HCT116 (cell line): ENCODE results near the gene DRC7. TPM values are rescaled to one million over a fixed set of nuclear protein-coding genes. Genes with fewer than 3 reads are reported as not detected.

Source experiments
- ATAC-seq: fragments of 200-7000 bp; cut with Tn5 transposase; 2 replicates; pipeline ENCODE4 v1.9.1; 2020; ENCODE audit warnings: mild to moderate bottlenecking, moderate library complexity
- BruUV-seq: library from RNA; stranded (reverse); fragments of 400-500 nt; replicated peaks from 2 replicates; lab custom pipeline; 2021; lab: Mats Ljungman, UMichigan
- CTCF ChIA-PET: fragments of 300-600 bp; sonication (Branson Sonifier 250); formaldehyde crosslinking; loops from one replicate; lab custom pipeline; 2021; ENCODE audit warnings: antibody characterized with exemption; lab: Charles Lee
- POLR2A ChIA-PET: fragments of 300-600, 350-600 bp; sonication (Branson Sonifier 250); formaldehyde crosslinking; loops from one replicate; lab custom pipeline; 2021; ENCODE audit warnings: antibody characterized with exemption; lab: Charles Lee
- RAD21 ChIA-PET, 2 experiments: fragments of 300-600 bp; sonication (Branson Sonifier 250); formaldehyde crosslinking; loops; one replicate each; lab custom pipeline; 2023; ENCODE audit warnings: low total read pairs in 2 of 2; ENCODE audit not compliant: uncharacterized antibody in 2 of 2, unreplicated experiment in 2 of 2, low non-redundant PET in 1 of 2; lab: Charles Lee
- DNase-seq: peaks from one replicate; pipeline ENCODE4 v3.0.0-alpha.2; 2010; ENCODE audit warnings: low read depth, low spot score
- H2AFZ ChIP-seq: fragments of 200-600 bp; shearing (Covaris generic), sonication (generic); 2 replicates; pipeline ENCODE4 v1.6.1; 2017; ENCODE audit warnings: low read depth, mixed run types, mixed read lengths, antibody characterized with exemption, low read length; ENCODE audit not compliant: poor library complexity, severe bottlenecking
- H3K27ac ChIP-seq: 2 replicates; pipeline ENCODE4 v1.5.1; 2012; ENCODE audit warnings: low read depth, low read length
- H3K27me3 ChIP-seq: fragments of 200-600 bp; sonication (generic); 2 replicates; pipeline ENCODE4 v1.6.1; 2016; ENCODE audit warnings: mixed run types, low read length, mixed read lengths; ENCODE audit not compliant: insufficient read depth
- H3K36me3 ChIP-seq, 2 experiments: fragments of 200-500 bp in 1 of 2; fragments of 200-600 bp in 1 of 2; sonication (Bioruptor generic) in 1 of 2; sonication (generic) in 1 of 2; 2 replicates each; pipeline versions ENCODE4 v1.5.1 to v1.6.1; 2014 to 2016; ENCODE audit warnings: low read length in 2 of 2, inconsistent platforms in 1 of 2, mixed read lengths in 1 of 2, mixed run types in 1 of 2; ENCODE audit not compliant: insufficient read depth in 2 of 2, control insufficient read depth in 1 of 2
- H3K4me1 ChIP-seq, 2 experiments: fragments of 200-600 bp in 1 of 2; sonication (generic) in 1 of 2; 2 replicates each; pipeline versions ENCODE4 v1.5.1 to v1.6.1; 2012 to 2017; ENCODE audit warnings: low read length in 2 of 2, inconsistent platforms in 1 of 2, mild to moderate bottlenecking in 1 of 2, mixed read lengths in 1 of 2, mixed run types in 1 of 2, moderate library complexity in 1 of 2; ENCODE audit not compliant: insufficient read depth in 2 of 2, control insufficient read depth in 1 of 2
- H3K4me2 ChIP-seq: fragments of 200-600 bp; sonication (generic); 2 replicates; pipeline ENCODE4 v1.6.1; 2017; ENCODE audit warnings: mixed run types, low read length, mixed read lengths
- H3K4me3 ChIP-seq, 2 experiments: fragments of 200-600 bp in 1 of 2; sonication (generic) in 1 of 2; replicated peaks in 1 of 2; 2 replicates each; pipeline ENCODE4 v1.5.1; 2011 to 2016; ENCODE audit warnings: low read length in 2 of 2, control low read depth in 1 of 2, low read depth in 1 of 2, mild to moderate bottlenecking in 1 of 2, mixed read lengths in 1 of 2, mixed run types in 1 of 2
- H3K79me2 ChIP-seq: fragments of 200-600 bp; sonication (generic); 2 replicates; pipeline ENCODE4 v1.6.1; 2017; ENCODE audit warnings: mild to moderate bottlenecking, mixed run types, low read length, moderate library complexity, mixed read lengths; ENCODE audit not compliant: insufficient read depth
- H3K9ac ChIP-seq: fragments of 200-600 bp; sonication (generic); 2 replicates; pipeline ENCODE4 v1.6.1; 2016; ENCODE audit warnings: low read length, mixed read lengths
- H3K9me2 ChIP-seq: fragments of 200-600 bp; sonication (generic), shearing (Covaris generic); 2 replicates; pipeline ENCODE4 v1.6.1; 2017; ENCODE audit warnings: mixed run types, mild to moderate bottlenecking, moderate library complexity; ENCODE audit not compliant: insufficient read depth
- H3K9me3 ChIP-seq, 2 experiments: fragments of 200-500 bp in 1 of 2; fragments of 200-600 bp in 1 of 2; sonication (Bioruptor generic) in 1 of 2; sonication (generic) in 1 of 2; 2 replicates each; pipeline ENCODE4 v1.6.1; 2014 to 2017; ENCODE audit warnings: low read length in 2 of 2, mixed read lengths in 2 of 2, inconsistent platforms in 1 of 2, low read depth in 1 of 2, mild to moderate bottlenecking in 1 of 2, mixed run types in 1 of 2, moderate library complexity in 1 of 2; ENCODE audit not compliant: control insufficient read depth in 1 of 2, insufficient read depth in 1 of 2
- H4K20me1 ChIP-seq: fragments of 200-600 bp; sonication (generic), shearing (Covaris generic); 2 replicates; pipeline ENCODE4 v1.6.1; 2017; ENCODE audit warnings: mixed run types, mild to moderate bottlenecking, moderate library complexity; ENCODE audit not compliant: insufficient read depth
- ATF3 ChIP-seq: IDR thresholded peaks from 2 replicates; pipeline ENCODE4 v1.6.1; 2012
- CBX3 ChIP-seq: IDR thresholded peaks from 2 replicates; pipeline ENCODE4 v1.6.1; 2012; ENCODE audit warnings: low read depth
- CEBPB ChIP-seq: IDR thresholded peaks from 2 replicates; pipeline ENCODE4 v1.6.1; 2012; ENCODE audit warnings: low read depth
- EGR1 ChIP-seq: IDR thresholded peaks from 2 replicates; pipeline ENCODE4 v1.6.1; 2012; ENCODE audit warnings: low read depth
- ELF1 ChIP-seq: IDR thresholded peaks from 2 replicates; pipeline ENCODE4 v1.6.1; 2012; ENCODE audit warnings: low read depth, borderline replicate concordance
- EZH2 ChIP-seq: fragments of 200-600 bp; sonication (generic); IDR thresholded peaks from 2 replicates; pipeline ENCODE4 v1.6.1; 2017; ENCODE audit warnings: antibody characterized with exemption, mixed run types
- FOSL1 ChIP-seq: IDR thresholded peaks from 2 replicates; pipeline ENCODE4 v1.6.1; 2012; ENCODE audit warnings: low read depth
- JUND ChIP-seq: IDR thresholded peaks from 2 replicates; pipeline ENCODE4 v1.6.1; 2012
- POLR2A ChIP-seq: IDR thresholded peaks from 2 replicates; pipeline ENCODE4 v1.7.0; 2011; ENCODE audit warnings: borderline replicate concordance; ENCODE audit not compliant: insufficient read depth, insufficient read length; ENCODE audit errors: extremely low read depth
- SRF ChIP-seq: IDR thresholded peaks from 2 replicates; pipeline ENCODE4 v1.6.1; 2012; ENCODE audit warnings: low read depth
- ZFX ChIP-seq: fragments of 450-650 bp; IDR thresholded peaks from 2 replicates; pipeline ENCODE4 v1.6.1; 2017
- ZNF274 ChIP-seq: fragments of 200-500 bp; sonication (Bioruptor generic); IDR thresholded peaks from 2 replicates; pipeline ENCODE4 v1.6.1; 2014; ENCODE audit warnings: mild to moderate bottlenecking, low read depth, low read length, inconsistent platforms
- intact Hi-C: fragments of 100-400 bp; cut with micrococcal nuclease; formaldehyde crosslinking; loops from 2 replicates; pipeline ENCODE4 v1.10.0; 2022
- total RNA-seq: library from RNA; stranded (reverse); gene quantifications from one replicate; pipeline ENCODE4 v1.2.1, GENCODE V29; 2021; ENCODE audit not compliant: unreplicated experiment
- TF ChIP-seq, protein P1 (sequence below): IDR thresholded peaks from 2 replicates; pipeline ENCODE4 v1.6.1; 2012

The DRC7 gene
- total RNA-seq, 1 experiment from 2014 or later, result 0.91 TPM

GRCh38 chr16:57763285-57764005, 68.8 kb downstream of the DRC7 start:
- Histone ChIP-seq H4K20me1 (no peaks in the 10 kb centered on the region), H3K36me3 (peaks cover 0 to 5% of the 10 kb centered on the region in 2 experiments; a peak in 1 of 4 replicates), H2AFZ (no peak overlapping the region), H3K9me3 (no peaks in the 10 kb centered on the region), H3K9ac (no peak overlapping the region; the same call in 1 of the 2 replicates), H3K27ac (peak overlapping the region; percentile 41), H3K27me3 (no peaks in the 10 kb centered on the region), H3K4me2 (peak overlapping the region; percentile 94), H3K4me3 (no peak overlapping the region), H3K79me2 (no peaks in the 10 kb centered on the region), H3K4me1 (peaks cover 15 to 25% of the 10 kb centered on the region in 2 experiments), H3K9me2 (no peaks in the 10 kb centered on the region)
- ATAC-seq, result no peak
- DNase-seq, result no peak
- intact Hi-C loops, result no loop called here
- ChIA-PET RAD21 (no interaction called here), POLR2A (interaction anchor here (0.6 to 1.0 kb wide), 3 partner anchors 28 to 100 kb away, joined by 3 read pairs; partner anchors contain the start of gene KATNB1), CTCF (no interaction called here)
- BruUV-seq, result no TSS peak
- TF ChIP-seq EZH2, result no peak
- no peak for TF ChIP-seq JUND
- TF ChIP-seq ZNF274, result no peak
- TF ChIP-seq CEBPB, result no peak
- no peak for TF ChIP-seq ZFX
- no peak for TF ChIP-seq ELF1
- no peak for TF ChIP-seq FOSL1
- no peak for TF ChIP-seq SRF
- TF ChIP-seq POLR2A, result no peak
- TF ChIP-seq ATF3, result no peak
- no peak for TF ChIP-seq EGR1
- TF ChIP-seq, protein P1, sequence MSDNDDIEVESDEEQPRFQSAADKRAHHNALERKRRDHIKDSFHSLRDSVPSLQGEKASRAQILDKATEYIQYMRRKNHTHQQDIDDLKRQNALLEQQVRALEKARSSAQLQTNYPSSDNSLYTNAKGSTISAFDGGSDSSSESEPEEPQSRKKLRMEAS, result no peak
- no peak for TF ChIP-seq CBX3
